GM12801 (cell line): ENCODE data around the gene THSD4.

ENCODE experiments used
- CTCF ChIP-seq: IDR thresholded peaks from one replicate; pipeline ENCODE4 v1.5.1; 2011; ENCODE audit warnings: control low read depth; ENCODE audit not compliant: insufficient read length; ENCODE audit errors: extremely low read depth

THSD4 gene

GRCh38 chr15:71109905-71110304, 5.4 kb upstream of the THSD4 start:
- no peak for TF ChIP-seq CTCF

GRCh38 chr15:71110405-71111180, 4.7 kb upstream of the THSD4 start:
- TF ChIP-seq CTCF, result no peak

GRCh38 chr15:71111181-71111565, 4.1 kb upstream of the THSD4 start:
- no peak for TF ChIP-seq CTCF

GRCh38 chr15:71111950-71112349, 3.3 kb upstream of the THSD4 start:
- no peak for TF ChIP-seq CTCF

- TF ChIP-seq CTCF, result no peak
Observed at GRCh38 chr15:71112429-71112828, 2.8 kb upstream of the THSD4 start.

GRCh38 chr15:71114066-71114680, 1.1 kb upstream of the THSD4 start:
- TF ChIP-seq CTCF, result no peak

- no peak for TF ChIP-seq CTCF
Observed at GRCh38 chr15:71115567-71116351, 488 bp downstream of the THSD4 start.
